ENCODE measurements around the gene GRK5. TPM values are rescaled to one million over a fixed set of nuclear protein-coding genes. Genes with fewer than 3 reads are reported as not detected.

Gene GRK5
- total RNA-seq, 1 experiment from 2014 or later = 29.0 TPM

DNA sequence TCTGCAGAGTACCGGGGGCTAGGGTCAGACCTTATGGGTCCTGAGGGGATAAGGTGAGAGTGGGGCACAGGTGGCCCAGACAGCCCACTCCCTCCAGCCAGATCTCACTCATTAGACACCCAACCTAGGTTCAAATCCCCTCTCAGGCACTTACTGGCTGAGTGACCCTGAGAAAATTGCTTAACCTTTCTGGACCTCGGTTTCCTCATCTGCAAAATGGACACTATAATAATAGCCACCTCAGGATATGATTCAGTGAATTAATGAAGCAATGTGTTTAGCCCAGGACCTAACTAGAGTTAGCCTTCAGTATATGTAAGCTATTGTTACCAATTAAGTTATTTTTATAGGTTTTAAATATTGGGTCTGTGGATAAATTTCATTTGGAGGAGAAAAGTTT lies 212.6 kb downstream of the GRK5 start:
- intact Hi-C loops (cut with micrococcal nuclease; ENCODE audit: unreplicated experiment) = loop anchor here (10.0 kb wide), 1 partner anchor 115 kb away; no protein-coding TSS in a partner anchor
- Histone ChIP-seq H3K9me3 (ENCODE audit: control insufficient read depth, insufficient read depth, low read depth, low read length) (no peaks in the 10 kb centered on the region), H3K36me3 (ENCODE audit: control insufficient read depth, insufficient read depth, low read length) (no peaks in the 10 kb centered on the region), H3K27ac (ENCODE audit: low read length) (no peak overlapping the region), H3K4me3 (ENCODE audit: low read depth in 2 of 2, low read length in 2 of 2) (no peak overlapping the region), H3K27me3 (ENCODE audit: control insufficient read depth, insufficient read depth, low read length) (no peaks in the 10 kb centered on the region), H3K4me1 (ENCODE audit: control insufficient read depth, insufficient read depth, low read length) (no peaks in the 10 kb centered on the region)
- TF ChIP-seq POLR2AphosphoS5 (IDR thresholded peaks at IDR 0.05; ENCODE audit: low read depth, low read length) (no peak), SIN3A (IDR thresholded peaks at IDR 0.05; ENCODE audit: borderline replicate concordance, insufficient read depth, low read depth, low read length) (no peak), TCF7L2 (IDR thresholded peaks at IDR 0.05; ENCODE audit: low read depth, low read length) (no peak)
- TF ChIP-seq, protein P1, sequence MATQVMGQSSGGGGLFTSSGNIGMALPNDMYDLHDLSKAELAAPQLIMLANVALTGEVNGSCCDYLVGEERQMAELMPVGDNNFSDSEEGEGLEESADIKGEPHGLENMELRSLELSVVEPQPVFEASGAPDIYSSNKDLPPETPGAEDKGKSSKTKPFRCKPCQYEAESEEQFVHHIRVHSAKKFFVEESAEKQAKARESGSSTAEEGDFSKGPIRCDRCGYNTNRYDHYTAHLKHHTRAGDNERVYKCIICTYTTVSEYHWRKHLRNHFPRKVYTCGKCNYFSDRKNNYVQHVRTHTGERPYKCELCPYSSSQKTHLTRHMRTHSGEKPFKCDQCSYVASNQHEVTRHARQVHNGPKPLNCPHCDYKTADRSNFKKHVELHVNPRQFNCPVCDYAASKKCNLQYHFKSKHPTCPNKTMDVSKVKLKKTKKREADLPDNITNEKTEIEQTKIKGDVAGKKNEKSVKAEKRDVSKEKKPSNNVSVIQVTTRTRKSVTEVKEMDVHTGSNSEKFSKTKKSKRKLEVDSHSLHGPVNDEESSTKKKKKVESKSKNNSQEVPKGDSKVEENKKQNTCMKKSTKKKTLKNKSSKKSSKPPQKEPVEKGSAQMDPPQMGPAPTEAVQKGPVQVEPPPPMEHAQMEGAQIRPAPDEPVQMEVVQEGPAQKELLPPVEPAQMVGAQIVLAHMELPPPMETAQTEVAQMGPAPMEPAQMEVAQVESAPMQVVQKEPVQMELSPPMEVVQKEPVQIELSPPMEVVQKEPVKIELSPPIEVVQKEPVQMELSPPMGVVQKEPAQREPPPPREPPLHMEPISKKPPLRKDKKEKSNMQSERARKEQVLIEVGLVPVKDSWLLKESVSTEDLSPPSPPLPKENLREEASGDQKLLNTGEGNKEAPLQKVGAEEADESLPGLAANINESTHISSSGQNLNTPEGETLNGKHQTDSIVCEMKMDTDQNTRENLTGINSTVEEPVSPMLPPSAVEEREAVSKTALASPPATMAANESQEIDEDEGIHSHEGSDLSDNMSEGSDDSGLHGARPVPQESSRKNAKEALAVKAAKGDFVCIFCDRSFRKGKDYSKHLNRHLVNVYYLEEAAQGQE (IDR thresholded peaks at IDR 0.05; ENCODE audit: insufficient read depth in 1 of 2, low read depth in 2 of 2, low read length in 1 of 2) = no peak
- TF ChIP-seq, protein P2, sequence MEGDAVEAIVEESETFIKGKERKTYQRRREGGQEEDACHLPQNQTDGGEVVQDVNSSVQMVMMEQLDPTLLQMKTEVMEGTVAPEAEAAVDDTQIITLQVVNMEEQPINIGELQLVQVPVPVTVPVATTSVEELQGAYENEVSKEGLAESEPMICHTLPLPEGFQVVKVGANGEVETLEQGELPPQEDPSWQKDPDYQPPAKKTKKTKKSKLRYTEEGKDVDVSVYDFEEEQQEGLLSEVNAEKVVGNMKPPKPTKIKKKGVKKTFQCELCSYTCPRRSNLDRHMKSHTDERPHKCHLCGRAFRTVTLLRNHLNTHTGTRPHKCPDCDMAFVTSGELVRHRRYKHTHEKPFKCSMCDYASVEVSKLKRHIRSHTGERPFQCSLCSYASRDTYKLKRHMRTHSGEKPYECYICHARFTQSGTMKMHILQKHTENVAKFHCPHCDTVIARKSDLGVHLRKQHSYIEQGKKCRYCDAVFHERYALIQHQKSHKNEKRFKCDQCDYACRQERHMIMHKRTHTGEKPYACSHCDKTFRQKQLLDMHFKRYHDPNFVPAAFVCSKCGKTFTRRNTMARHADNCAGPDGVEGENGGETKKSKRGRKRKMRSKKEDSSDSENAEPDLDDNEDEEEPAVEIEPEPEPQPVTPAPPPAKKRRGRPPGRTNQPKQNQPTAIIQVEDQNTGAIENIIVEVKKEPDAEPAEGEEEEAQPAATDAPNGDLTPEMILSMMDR (IDR thresholded peaks at IDR 0.05) = no peak
- no peak for ATAC-seq
- in situ Hi-C loops (cut with HindIII; ENCODE audit: low pct_unique_long_range_greater_than_20kb, low sequenced_read_pairs) = no loop called here
- BruUV-seq (replicated peaks) = no TSS peak
- DNase-seq (ENCODE audit: low read depth, low spot score) = no peak
- POLR2A ChIA-PET = interaction anchor here (0.5 to 0.6 kb wide), 2 partner anchors 40 to 56 kb away, joined by 3 to 11 read pairs; no protein-coding TSS in a partner anchor
- CTCF ChIA-PET = interaction anchor here (0.7 to 3.2 kb wide), 3 partner anchors 152 to 221 kb away, joined by 3 to 11 read pairs (median 5); no protein-coding TSS in a partner anchor

DNA sequence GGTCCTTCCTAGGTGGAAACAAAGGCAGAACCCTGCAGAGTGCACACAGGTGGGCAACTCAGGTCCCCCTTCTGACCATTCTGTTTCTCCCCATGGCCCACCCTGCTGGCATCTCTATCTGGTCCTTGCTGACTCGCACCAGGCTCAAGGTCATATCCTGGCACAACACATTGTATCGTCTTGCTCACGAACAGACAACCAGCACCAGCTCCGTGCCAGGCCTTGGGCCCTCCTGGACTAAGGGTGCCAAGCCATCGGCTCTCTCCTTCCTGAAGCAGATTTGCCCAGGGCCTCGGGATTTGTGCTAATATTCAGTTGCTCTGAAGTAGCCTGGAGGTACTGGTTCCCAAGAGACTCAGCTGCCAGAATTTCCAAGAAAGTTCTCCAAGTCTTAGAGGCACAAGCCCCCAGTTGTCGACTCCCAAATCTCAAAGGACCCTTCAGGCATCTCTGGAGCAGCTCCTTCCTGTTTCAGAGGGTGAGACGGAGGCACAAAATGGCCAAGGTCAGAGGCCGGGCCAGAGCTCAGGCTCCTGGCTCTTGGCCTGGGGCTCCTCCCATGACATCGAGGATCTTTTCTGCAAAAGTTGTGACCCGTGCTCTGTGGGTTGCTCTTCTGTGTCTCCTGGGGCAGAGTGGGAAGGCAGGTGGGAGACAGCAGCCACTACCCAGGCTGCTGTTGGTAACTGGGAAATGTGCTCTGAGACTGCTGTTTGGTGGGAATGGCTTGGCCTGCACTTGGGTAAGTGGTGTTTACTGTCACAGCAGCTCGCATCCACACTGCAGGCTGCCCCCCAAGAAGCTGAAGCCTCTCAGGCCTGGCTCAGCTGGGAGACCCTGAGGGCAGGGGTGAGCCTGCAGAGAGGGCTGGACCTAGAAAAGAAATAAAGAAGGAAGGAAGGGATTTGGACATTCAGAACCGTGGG lies 213.8 kb downstream of the GRK5 start:
- Histone ChIP-seq H3K9me3 (ENCODE audit: control insufficient read depth, insufficient read depth, low read depth, low read length) (no peaks in the 10 kb centered on the region), H3K27ac (ENCODE audit: low read length) (no peak overlapping the region), H3K36me3 (ENCODE audit: control insufficient read depth, insufficient read depth, low read length) (no peaks in the 10 kb centered on the region), H3K4me1 (ENCODE audit: control insufficient read depth, insufficient read depth, low read length) (no peaks in the 10 kb centered on the region), H3K27me3 (ENCODE audit: control insufficient read depth, insufficient read depth, low read length) (no peaks in the 10 kb centered on the region), H3K4me3 (ENCODE audit: low read depth in 2 of 2, low read length in 2 of 2) (no peak overlapping the region)
- DNase-seq (ENCODE audit: low read depth, low spot score) (no peak), ATAC-seq (no peak)
- in situ Hi-C loops (cut with HindIII; ENCODE audit: low pct_unique_long_range_greater_than_20kb, low sequenced_read_pairs) = no loop called here
- ChIA-PET POLR2A (no interaction called here), CTCF (interaction anchor here (0.7 kb wide), 1 partner anchor 217 kb away, joined by 4 read pairs; no protein-coding TSS in a partner anchor)
- BruUV-seq (replicated peaks) = no TSS peak
- intact Hi-C loops (cut with micrococcal nuclease; ENCODE audit: unreplicated experiment) = no loop called here
- TF ChIP-seq POLR2AphosphoS5 (IDR thresholded peaks at IDR 0.05; ENCODE audit: low read depth, low read length) = no peak
- TF ChIP-seq, protein P1 (IDR thresholded peaks at IDR 0.05; ENCODE audit: insufficient read depth in 1 of 2, low read depth in 2 of 2, low read length in 1 of 2) = no peak
- TF ChIP-seq, protein P2 (IDR thresholded peaks at IDR 0.05) = no peak
- no peak for TF ChIP-seq SIN3A (IDR thresholded peaks at IDR 0.05; ENCODE audit: borderline replicate concordance, insufficient read depth, low read depth, low read length)
- no peak for TF ChIP-seq TCF7L2 (IDR thresholded peaks at IDR 0.05; ENCODE audit: low read depth, low read length)

All from Panc1 (cell line).